Activated CD8-positive, alpha-beta T cell treated with anti-CD3 and anti-CD28 coated beads for 36 hours (primary cell): ENCODE data around the gene VIPR2. TPM values are rescaled to one million over a fixed set of nuclear protein-coding genes. Genes with fewer than 3 reads are reported as not detected.

Experiments
- ATAC-seq: fragments of 200-7000 bp; cut with Tn5 transposase; one replicate; pipeline ENCODE4 v1.10.0; 2021; ENCODE audit warnings: mild to moderate bottlenecking, moderate library complexity
- CTCF ChIA-PET: fragments of 350-600 bp; sonication (Branson Sonifier 250); formaldehyde crosslinking; loops from one replicate; lab custom pipeline; 2021; ENCODE audit warnings: antibody characterized with exemption; lab: Charles Lee
- POLR2A ChIA-PET: fragments of 350-600 bp; sonication (Branson Sonifier 250); formaldehyde crosslinking; loops from one replicate; lab custom pipeline; 2021; ENCODE audit warnings: antibody characterized with exemption; lab: Charles Lee
- DNase-seq: peaks from one replicate; pipeline ENCODE4 v3.0.0-alpha.2; 2020
- H3K27ac Mint-ChIP-seq: one replicate; pipeline ENCODE4 v1.8.0; 2021; ENCODE audit warnings: mild to moderate bottlenecking, mixed read lengths
- H3K27me3 Mint-ChIP-seq: one replicate; pipeline ENCODE4 v1.8.0; 2021; ENCODE audit warnings: mixed read lengths
- H3K36me3 Mint-ChIP-seq: one replicate; pipeline ENCODE4 v1.8.0; 2021; ENCODE audit warnings: low read depth, mixed read lengths
- H3K4me1 Mint-ChIP-seq: one replicate; pipeline ENCODE4 v1.8.0; 2021; ENCODE audit warnings: low read depth, mixed read lengths
- H3K4me3 Mint-ChIP-seq: one replicate; pipeline ENCODE4 v1.8.0; 2021; ENCODE audit warnings: mild to moderate bottlenecking, moderate library complexity, mixed read lengths
- H3K9me3 Mint-ChIP-seq: one replicate; pipeline ENCODE4 v1.8.0; 2021; ENCODE audit warnings: mixed read lengths
- intact Hi-C: fragments of 100-400 bp; cut with micrococcal nuclease; formaldehyde crosslinking; loops from one replicate; pipeline ENCODE4 v1.10.0; 2022
- total RNA-seq, 2 experiments: library from RNA; stranded (reverse); gene quantifications; one replicate each; pipeline ENCODE4 v1.2.3, GENCODE V29; 2021
- TF ChIP-seq, protein P1 (sequence below): fragments of 200-600 bp; IDR thresholded peaks from one replicate; pipeline ENCODE4 v1.8.0; 2022; ENCODE audit warnings: antibody characterized with exemption, mild to moderate bottlenecking

VIPR2 gene
- total RNA-seq, 2 experiments from 2014 or later = 0.09 TPM; not detected in 1

DNA sequence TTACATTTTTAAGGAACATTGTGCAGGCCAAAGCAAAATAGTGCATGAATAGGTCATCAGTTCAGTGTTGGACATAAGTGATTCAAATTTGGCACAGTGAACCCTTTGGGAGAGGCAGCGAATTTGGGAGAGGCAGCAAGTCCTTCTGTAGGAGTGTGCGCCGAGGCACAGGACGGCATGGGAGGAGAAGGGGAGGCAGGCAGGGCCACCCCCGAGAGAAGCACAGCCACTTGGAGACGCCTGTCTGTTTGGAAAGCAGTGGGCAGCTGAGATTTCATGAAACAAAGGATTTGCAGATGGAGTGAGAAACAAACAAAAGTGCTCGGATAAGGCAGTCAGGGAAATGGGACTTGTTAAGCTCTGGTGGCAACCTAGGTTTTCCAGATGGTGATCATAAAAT, 30.6 kb downstream of the VIPR2 start:
- peaks cover 2% of the 10 kb centered on the region for H3K36me3 Mint-ChIP-seq
- intact Hi-C loops = no loop called here
- H3K4me1 Mint-ChIP-seq = peaks cover 4% of the 10 kb centered on the region
- CTCF ChIA-PET = interaction anchor here (1.4 kb wide), 1 partner anchor 137 kb away, joined by 4 read pairs; no protein-coding TSS in a partner anchor
- peaks cover 15% of the 10 kb centered on the region for H3K27me3 Mint-ChIP-seq
- H3K9me3 Mint-ChIP-seq = no peaks in the 10 kb centered on the region
- no peak for DNase-seq
- TF ChIP-seq, protein P1, sequence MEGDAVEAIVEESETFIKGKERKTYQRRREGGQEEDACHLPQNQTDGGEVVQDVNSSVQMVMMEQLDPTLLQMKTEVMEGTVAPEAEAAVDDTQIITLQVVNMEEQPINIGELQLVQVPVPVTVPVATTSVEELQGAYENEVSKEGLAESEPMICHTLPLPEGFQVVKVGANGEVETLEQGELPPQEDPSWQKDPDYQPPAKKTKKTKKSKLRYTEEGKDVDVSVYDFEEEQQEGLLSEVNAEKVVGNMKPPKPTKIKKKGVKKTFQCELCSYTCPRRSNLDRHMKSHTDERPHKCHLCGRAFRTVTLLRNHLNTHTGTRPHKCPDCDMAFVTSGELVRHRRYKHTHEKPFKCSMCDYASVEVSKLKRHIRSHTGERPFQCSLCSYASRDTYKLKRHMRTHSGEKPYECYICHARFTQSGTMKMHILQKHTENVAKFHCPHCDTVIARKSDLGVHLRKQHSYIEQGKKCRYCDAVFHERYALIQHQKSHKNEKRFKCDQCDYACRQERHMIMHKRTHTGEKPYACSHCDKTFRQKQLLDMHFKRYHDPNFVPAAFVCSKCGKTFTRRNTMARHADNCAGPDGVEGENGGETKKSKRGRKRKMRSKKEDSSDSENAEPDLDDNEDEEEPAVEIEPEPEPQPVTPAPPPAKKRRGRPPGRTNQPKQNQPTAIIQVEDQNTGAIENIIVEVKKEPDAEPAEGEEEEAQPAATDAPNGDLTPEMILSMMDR = no peak
- POLR2A ChIA-PET = no interaction called here
- H3K27ac Mint-ChIP-seq = no peak overlapping the region
- no peak overlapping the region for H3K4me3 Mint-ChIP-seq
- ATAC-seq = no peak

DNA sequence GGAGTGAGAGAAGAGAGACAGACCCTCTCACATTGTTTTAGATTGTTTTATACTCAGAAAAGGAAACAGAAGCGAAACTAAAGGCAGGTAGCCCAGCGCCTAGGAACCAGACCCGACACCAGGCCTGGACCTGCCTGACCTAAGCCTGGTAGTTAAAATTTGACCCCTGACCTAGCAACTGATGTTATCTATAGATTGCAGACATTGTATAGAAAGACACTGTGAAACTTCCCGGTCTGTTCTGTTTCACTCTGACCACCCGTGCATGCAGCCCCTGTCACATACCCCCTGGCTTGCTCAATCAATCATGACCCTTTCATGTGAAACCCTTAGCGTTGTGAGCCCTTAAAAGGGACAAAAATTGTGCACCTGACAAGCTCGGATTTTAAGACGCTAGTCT, 31.6 kb downstream of the VIPR2 start:
- no peak overlapping the region for H3K27ac Mint-ChIP-seq
- CTCF ChIA-PET = no interaction called here
- no peaks in the 10 kb centered on the region for H3K9me3 Mint-ChIP-seq
- intact Hi-C loops = no loop called here
- peaks cover 15% of the 10 kb centered on the region for H3K27me3 Mint-ChIP-seq
- H3K4me1 Mint-ChIP-seq = peaks cover 4% of the 10 kb centered on the region
- POLR2A ChIA-PET = no interaction called here
- no peak overlapping the region for H3K4me3 Mint-ChIP-seq
- DNase-seq = no peak
- no peak for ATAC-seq
- TF ChIP-seq, protein P1 = no peak
- peaks cover 2% of the 10 kb centered on the region for H3K36me3 Mint-ChIP-seq

DNA sequence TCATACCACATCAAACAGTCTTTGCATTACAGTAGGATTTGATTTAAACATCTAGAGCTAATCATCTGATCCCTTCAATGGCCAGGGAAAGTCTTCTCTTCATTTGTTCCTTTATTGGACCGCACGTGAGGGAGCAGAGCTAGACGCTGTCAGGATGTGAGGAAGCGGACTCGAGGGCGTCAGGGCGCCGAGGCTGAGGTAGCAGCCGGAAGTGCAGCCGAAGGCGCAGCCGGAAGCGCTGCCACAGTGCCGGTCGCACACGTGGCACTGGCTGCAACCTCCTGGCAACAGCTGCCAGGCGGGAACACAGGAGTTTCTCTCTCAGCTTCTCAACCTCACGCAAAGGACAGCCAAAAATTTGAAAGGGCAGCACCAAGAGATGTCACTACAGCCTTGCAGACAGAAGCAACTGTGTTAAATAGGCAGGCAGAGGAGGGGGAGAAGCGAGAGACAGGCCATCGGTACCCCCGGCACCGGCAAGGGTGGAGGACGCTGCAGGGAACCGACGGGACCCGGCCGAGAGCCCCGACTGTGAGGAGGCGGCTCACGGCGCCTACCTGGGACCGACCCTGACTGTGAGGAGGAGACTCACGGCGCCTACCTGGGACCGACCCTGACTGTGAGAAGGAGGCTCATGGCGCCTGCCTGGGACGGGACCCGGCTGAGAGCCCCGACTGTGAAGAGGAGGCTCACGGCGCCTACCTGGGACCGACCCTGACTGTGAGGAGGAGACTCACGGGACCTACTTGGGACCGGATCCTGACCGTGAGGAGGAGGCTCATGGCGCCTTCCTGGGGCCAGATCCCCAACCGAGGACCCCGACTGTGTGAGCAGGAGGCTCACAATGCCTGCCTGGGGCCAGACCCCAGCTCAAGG, 32.3 kb downstream of the VIPR2 start:
- CTCF ChIA-PET = no interaction called here
- ATAC-seq (no peak), DNase-seq (peak; percentile 32)
- peaks cover 4% of the 10 kb centered on the region for H3K4me1 Mint-ChIP-seq
- intact Hi-C loops = no loop called here
- H3K4me3 Mint-ChIP-seq = peak overlapping the region; percentile 32
- TF ChIP-seq, protein P1 = no peak
- no peaks in the 10 kb centered on the region for H3K9me3 Mint-ChIP-seq
- H3K36me3 Mint-ChIP-seq = peaks cover 2% of the 10 kb centered on the region
- no peak overlapping the region for H3K27ac Mint-ChIP-seq
- POLR2A ChIA-PET = no interaction called here
- peaks cover 13% of the 10 kb centered on the region for H3K27me3 Mint-ChIP-seq

DNA sequence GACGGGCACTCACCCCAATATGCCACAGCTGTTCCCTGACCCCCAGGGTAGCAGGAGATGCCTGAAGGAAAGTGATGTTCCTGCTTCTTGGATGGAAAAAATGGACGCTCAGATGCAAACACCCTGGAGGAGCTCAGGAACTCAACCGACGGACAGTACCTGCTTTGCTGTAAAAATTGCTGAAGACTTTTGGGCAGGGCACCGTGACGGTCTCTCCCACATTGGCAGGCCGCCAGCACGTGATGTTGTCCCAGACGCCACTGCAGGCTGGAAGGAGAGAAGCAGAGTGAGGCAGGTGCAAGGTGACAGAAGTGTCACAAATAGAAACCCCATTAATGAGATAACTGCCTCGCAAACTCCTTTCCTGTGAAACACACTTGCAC, 35.0 kb downstream of the VIPR2 start:
- intact Hi-C loops = no loop called here
- H3K36me3 Mint-ChIP-seq = peaks cover 2% of the 10 kb centered on the region
- ATAC-seq (no peak), DNase-seq (no peak)
- ChIA-PET CTCF (no interaction called here), POLR2A (no interaction called here)
- TF ChIP-seq, protein P1 = no peak
- H3K4me3 Mint-ChIP-seq = no peak overlapping the region
- peaks cover 7% of the 10 kb centered on the region for H3K27me3 Mint-ChIP-seq
- peaks cover 4% of the 10 kb centered on the region for H3K4me1 Mint-ChIP-seq
- no peaks in the 10 kb centered on the region for H3K9me3 Mint-ChIP-seq
- no peak overlapping the region for H3K27ac Mint-ChIP-seq

DNA sequence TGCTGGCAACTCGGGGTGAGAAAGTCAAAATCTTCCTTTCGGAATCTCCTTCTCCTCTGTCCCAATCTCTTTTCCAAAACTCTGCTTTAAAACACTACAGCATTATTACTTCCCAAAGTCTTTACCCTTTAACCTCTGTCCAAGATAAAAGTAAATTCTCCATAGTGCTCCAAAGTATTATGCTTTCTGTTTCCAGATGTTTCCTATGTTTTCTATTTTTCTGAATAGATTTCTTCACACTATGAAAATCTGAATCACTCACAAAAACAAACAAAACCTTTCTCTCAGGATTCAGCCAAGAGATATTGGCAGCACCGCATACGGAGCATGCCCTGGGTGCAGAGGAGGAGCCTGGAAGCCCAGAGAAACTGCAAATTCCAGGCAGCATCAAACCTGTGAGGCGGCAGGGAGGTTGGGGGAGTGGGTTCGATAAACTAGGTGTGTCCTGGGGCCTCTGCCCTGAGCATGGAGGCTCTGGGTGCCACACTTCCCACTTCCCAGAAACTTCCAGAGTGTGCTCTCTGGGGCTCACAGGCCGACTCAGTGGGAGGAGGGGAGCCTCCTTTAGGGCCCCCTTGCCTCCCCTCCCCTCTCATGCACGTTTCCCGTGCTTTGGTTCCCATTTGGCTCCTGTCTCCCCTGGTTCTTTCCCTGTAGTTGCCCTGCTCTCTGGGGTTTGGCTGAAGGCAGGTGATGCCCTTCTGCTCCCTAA, 35.6 kb downstream of the VIPR2 start:
- ChIA-PET CTCF (no interaction called here), POLR2A (no interaction called here)
- peaks cover 2% of the 10 kb centered on the region for H3K36me3 Mint-ChIP-seq
- intact Hi-C loops = no loop called here
- TF ChIP-seq, protein P1 = no peak
- H3K27me3 Mint-ChIP-seq = peaks cover 7% of the 10 kb centered on the region
- ATAC-seq (no peak), DNase-seq (no peak)
- H3K9me3 Mint-ChIP-seq = no peaks in the 10 kb centered on the region
- no peak overlapping the region for H3K27ac Mint-ChIP-seq
- no peak overlapping the region for H3K4me3 Mint-ChIP-seq
- peaks cover 4% of the 10 kb centered on the region for H3K4me1 Mint-ChIP-seq
